Limb (tissue), 2 donors: ENCODE measurements around the gene KDELR3.

Experiments used
- DNase-seq, 2 donors: peaks; one replicate each; pipeline ENCODE4 v3.0.0-alpha.2; 2016; ENCODE audit errors: extremely low spot score in 2 of 2

KDELR3 gene

GRCh38 chr22:38518620-38519019 lies 50.7 kb downstream of the KDELR3 start:
- DNase-seq, result no peak

DNA sequence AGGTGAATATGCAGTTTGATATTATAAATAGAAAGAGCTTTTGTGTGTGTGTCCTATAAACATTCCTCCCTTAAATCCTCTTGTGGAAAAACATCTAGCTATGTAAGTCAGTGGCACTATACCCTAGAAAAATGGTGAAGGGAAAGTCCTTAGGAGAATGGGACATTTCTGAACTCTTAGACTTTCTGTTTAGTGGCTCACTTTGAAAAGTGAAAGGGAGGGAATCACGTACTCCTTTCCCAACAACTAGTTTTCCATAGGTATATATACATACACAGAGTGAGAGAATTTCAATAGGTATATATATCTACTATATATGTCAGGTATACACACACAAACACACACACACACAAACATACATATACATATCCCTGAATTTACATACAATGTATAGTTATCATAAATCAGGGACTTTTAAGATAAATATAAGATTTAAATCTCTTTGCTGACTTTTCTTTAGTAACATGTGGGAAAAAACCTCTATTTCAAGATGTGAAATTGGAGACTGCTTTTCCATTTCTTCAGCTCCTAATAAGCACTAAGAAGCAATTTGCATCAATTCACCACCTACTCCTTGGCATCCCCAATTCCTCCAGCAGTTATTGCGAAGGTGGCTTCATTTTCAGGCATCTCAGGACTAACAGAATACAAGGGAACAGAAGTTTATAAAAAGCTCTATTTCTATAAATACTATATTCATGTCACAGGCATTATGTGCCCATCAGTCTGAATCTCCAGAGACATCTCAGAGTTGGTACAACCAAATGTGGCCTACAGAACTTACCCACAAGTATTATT lies 51.8 kb downstream of the KDELR3 start:
- DNase-seq, result no peak

DNA sequence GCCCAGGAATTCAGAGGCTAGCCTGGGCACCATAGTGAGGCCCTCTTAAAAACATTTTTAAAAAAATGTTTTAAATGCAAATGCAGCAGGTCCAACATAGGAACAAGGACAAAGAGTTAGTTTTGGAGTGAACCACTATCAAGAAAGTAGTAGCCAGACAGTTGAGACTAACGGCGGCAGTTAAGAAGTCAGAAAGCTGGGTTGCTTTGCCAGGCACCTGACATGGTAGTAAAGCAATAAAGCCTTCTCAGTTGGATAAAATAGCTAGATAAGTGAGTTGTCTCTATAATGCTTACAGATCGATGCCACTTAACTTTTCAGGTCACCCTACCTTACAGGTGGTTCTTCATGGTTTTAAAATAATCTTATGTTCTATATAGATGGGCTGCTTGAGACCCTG lies 55.1 kb downstream of the KDELR3 start:
- no peak for DNase-seq

GRCh38 chr22:38523479-38523878 lies 55.6 kb downstream of the KDELR3 start:
- DNase-seq, result no peak

DNA sequence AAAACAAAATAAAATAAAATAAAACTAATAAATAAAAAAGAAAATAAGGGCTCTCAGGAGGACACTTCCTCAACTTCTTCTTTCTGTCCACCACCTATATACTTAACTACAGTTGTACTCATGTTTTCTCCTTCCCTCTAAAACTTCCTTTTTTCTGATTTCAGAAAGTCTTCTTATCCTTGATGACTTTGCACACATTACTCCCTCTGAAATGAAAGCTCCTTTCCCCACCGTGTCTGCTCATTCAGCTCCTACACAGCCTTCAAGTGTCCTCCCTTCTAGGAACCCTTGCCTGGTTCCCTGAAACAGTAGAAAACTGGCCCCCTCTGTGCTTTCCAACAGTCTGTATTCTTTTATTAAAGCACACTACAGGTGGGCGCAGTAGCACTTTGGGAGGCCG lies 56.5 kb downstream of the KDELR3 start:
- no peak for DNase-seq

DNA sequence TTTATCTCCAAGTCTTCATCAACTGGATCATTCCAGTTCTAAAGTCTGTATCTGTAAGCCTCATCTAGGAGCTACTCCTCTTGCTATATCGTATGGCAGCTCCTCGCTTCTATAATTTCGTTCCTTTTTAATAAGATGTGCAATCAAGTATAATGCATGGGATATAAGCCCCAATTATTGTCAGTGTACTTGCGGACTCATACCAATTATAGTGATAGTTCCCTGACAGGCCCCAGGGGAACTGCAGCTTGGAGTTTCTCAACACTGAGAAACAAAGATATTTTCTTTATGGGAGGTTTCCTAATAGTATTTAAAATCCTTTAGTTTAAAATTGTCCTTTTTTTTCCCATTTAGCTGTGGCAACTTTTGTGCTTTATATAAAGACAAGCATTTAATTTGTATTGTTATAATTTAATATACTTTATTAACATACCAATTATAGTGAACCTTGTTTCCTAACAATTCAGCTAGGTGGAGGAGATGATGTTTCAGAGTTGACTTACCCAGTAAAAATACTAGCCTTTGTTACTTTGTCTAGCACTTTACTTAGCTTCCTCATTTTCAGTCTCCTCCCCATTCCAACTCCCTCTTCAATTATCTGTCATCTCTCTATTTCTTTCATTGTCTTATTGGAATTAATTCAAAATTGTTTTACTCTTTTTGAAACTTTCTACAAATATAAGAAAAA lies 63.5 kb downstream of the KDELR3 start:
- DNase-seq, result no peak
